ENCODE data around the gene TIMD4. TPM values are rescaled to one million over a fixed set of nuclear protein-coding genes. Genes with fewer than 3 reads are reported as not detected.

Gene TIMD4
- total and polyA plus RNA-seq, 8 donors: 0.50 TPM; not detected in 7

GRCh38 chr5:156918311-156918845 lies 44.6 kb downstream of the TIMD4 start:
- no peak for ATAC-seq
- Histone ChIP-seq H3K4me1 (no peaks in the 10 kb centered on the region), H3K27ac (no peak overlapping the region), H3K9me3 (no peaks in the 10 kb centered on the region), H3K36me3 (no peaks in the 10 kb centered on the region), H3K4me3 (no peak overlapping the region), H3K27me3 (no peaks in the 10 kb centered on the region)
- TF ChIP-seq, protein P1, sequence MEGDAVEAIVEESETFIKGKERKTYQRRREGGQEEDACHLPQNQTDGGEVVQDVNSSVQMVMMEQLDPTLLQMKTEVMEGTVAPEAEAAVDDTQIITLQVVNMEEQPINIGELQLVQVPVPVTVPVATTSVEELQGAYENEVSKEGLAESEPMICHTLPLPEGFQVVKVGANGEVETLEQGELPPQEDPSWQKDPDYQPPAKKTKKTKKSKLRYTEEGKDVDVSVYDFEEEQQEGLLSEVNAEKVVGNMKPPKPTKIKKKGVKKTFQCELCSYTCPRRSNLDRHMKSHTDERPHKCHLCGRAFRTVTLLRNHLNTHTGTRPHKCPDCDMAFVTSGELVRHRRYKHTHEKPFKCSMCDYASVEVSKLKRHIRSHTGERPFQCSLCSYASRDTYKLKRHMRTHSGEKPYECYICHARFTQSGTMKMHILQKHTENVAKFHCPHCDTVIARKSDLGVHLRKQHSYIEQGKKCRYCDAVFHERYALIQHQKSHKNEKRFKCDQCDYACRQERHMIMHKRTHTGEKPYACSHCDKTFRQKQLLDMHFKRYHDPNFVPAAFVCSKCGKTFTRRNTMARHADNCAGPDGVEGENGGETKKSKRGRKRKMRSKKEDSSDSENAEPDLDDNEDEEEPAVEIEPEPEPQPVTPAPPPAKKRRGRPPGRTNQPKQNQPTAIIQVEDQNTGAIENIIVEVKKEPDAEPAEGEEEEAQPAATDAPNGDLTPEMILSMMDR (IDR thresholded peaks at IDR 0.05): no peak
- no peak for FAIRE-seq
- DNase-seq: no peak
- intact Hi-C loops (cut with DNase I): no loop called here
- WGBS, 2 donors: 71 to 84% methylated on average over 8 of the region's 8 CpGs

GRCh38 chr5:156914371-156914737 lies 48.7 kb downstream of the TIMD4 start:
- DNase-seq (no peak), ATAC-seq (no peak), FAIRE-seq (no peak)
- WGBS, 2 donors: 24 to 41% methylated on average over 2 of the region's 2 CpGs
- Histone ChIP-seq H3K9me3 (no peaks in the 10 kb centered on the region), H3K27ac (no peak overlapping the region), H3K4me1 (no peaks in the 10 kb centered on the region), H3K27me3 (no peaks in the 10 kb centered on the region), H3K36me3 (no peaks in the 10 kb centered on the region), H3K4me3 (no peak overlapping the region)
- TF ChIP-seq, protein P1 (IDR thresholded peaks at IDR 0.05): no peak
- intact Hi-C loops (cut with DNase I): no loop called here

- WGBS, 2 donors: 50 to 60% methylated on average over 5 of the region's 5 CpGs
- no peak for FAIRE-seq
Observed at GRCh38 chr5:156913719-156914370, 49.2 kb downstream of the TIMD4 start.

GRCh38 chr5:156913355-156913718 lies 49.7 kb downstream of the TIMD4 start:
- Histone ChIP-seq H3K4me3 (no peak overlapping the region), H3K27me3 (no peaks in the 10 kb centered on the region), H3K36me3 (no peaks in the 10 kb centered on the region), H3K4me1 (no peaks in the 10 kb centered on the region), H3K9me3 (no peaks in the 10 kb centered on the region), H3K27ac (no peak overlapping the region)
- 71 to 84% methylated on average over 3 of the region's 3 CpGs for WGBS, 2 donors
- no peak for ATAC-seq
- FAIRE-seq: no peak
- intact Hi-C loops (cut with DNase I): no loop called here
- no peak for DNase-seq
- TF ChIP-seq, protein P1 (IDR thresholded peaks at IDR 0.05): no peak

More at GRCh38 chr5:156913719-156914370, 49.2 kb downstream of the TIMD4 start:
- no peak for DNase-seq
- no peak overlapping the region for H3K27ac ChIP-seq
- TF ChIP-seq, protein P1 (IDR thresholded peaks at IDR 0.05): no peak
- H3K27me3 ChIP-seq: no peaks in the 10 kb centered on the region
- no peak for ATAC-seq
- H3K36me3 ChIP-seq: no peaks in the 10 kb centered on the region
- H3K4me3 ChIP-seq: no peak overlapping the region
- no peaks in the 10 kb centered on the region for H3K9me3 ChIP-seq
- H3K4me1 ChIP-seq: no peaks in the 10 kb centered on the region
- intact Hi-C loops (cut with DNase I): no loop called here

- Histone ChIP-seq H3K4me3 (no peak overlapping the region), H3K9me3 (no peaks in the 10 kb centered on the region), H3K27ac (no peak overlapping the region), H3K4me1 (no peaks in the 10 kb centered on the region), H3K27me3 (no peaks in the 10 kb centered on the region), H3K36me3 (no peaks in the 10 kb centered on the region)
- intact Hi-C loops (cut with DNase I): no loop called here
- ATAC-seq (no peak), FAIRE-seq (no peak), DNase-seq (no peak)
- 61 to 78% methylated on average over 5 of the region's 5 CpGs for WGBS, 2 donors
- TF ChIP-seq, protein P1 (IDR thresholded peaks at IDR 0.05): no peak
Observed at GRCh38 chr5:156912869-156913268, 50.2 kb downstream of the TIMD4 start.
